Prostate gland (tissue), 2 donors: ENCODE measurements around the gene P2RY8. TPM values are rescaled to one million over a fixed set of nuclear protein-coding genes. Genes with fewer than 3 reads are reported as not detected.
"Not testable (repeated sequence)": the region's sequence is repeated elsewhere in the genome, so short reads cannot be mapped to it uniquely, and the experiment has no call there.

Experiments used
- DNase-seq: peaks from one replicate; pipeline ENCODE4 v3.0.0-alpha.2; 2019; ENCODE audit warnings: low spot score
- H3K27ac ChIP-seq, 2 donors: fragments of 200-600 bp; sonication (generic); 2 replicates each; pipeline ENCODE4 v1.5.1; 2017 to 2019
- H3K27me3 ChIP-seq: fragments of 200-600 bp; sonication (generic); replicated peaks from 2 replicates; pipeline ENCODE4 v1.5.1; 2019; ENCODE audit not compliant: insufficient read depth
- H3K36me3 ChIP-seq, 2 donors: fragments of 200-600 bp; sonication (generic); 1 replicate in 1 of 2; 2 replicates in 1 of 2; pipeline versions ENCODE4 v1.5.1 to v1.8.1; 2017 to 2019
- H3K4me1 ChIP-seq: fragments of 200-600 bp; sonication (generic); replicated peaks from 2 replicates; pipeline ENCODE4 v1.5.1; 2019
- H3K4me3 ChIP-seq, 2 donors: fragments of 200-600 bp; sonication (generic); 2 replicates each; pipeline ENCODE4 v1.5.1; 2017 to 2019
- H3K9me3 ChIP-seq: fragments of 200-600 bp; sonication (generic); 2 replicates; pipeline ENCODE4 v1.5.1; 2017
- CTCF ChIP-seq, 4 experiments: fragments of 200-600 bp in 2 of 4; fragments of 450-650 bp in 2 of 4; sonication (generic) in 2 of 4; IDR thresholded peaks; 1 replicate in 3 of 4; 2 replicates in 1 of 4; pipeline ENCODE4 v1.5.1; 2016 to 2019; ENCODE audit warnings: antibody characterized with exemption in 4 of 4, mild to moderate bottlenecking in 2 of 4, moderate library complexity in 2 of 4
- POLR2A ChIP-seq: fragments of 450-650 bp; IDR thresholded peaks from one replicate; pipeline ENCODE4 v1.6.1; 2016; ENCODE audit warnings: antibody characterized with exemption, mild to moderate bottlenecking
- POLR2AphosphoS5 ChIP-seq: sonication (generic); formaldehyde crosslinking; IDR thresholded peaks from one replicate; pipeline ENCODE4 v1.6.1; 2017; ENCODE audit warnings: antibody characterized with exemption
- WGBS: methylation state at CpG from one replicate; pipeline ENCODE4 v1.1.5; 2018; 5-methylcytosine and 5-hydroxymethylcytosine counted together
- intact Hi-C: fragments of 100-400 bp; cut with DNase I; formaldehyde crosslinking; loops from one replicate; pipeline ENCODE4 v1.14.2; 2022
- total RNA-seq, 2 donors: library from RNA; depleted of rRNA; stranded (reverse); fragments of >200 nt; gene quantifications; one replicate each; pipeline ENCODE4 v1.1.0, GENCODE V29; 2016

P2RY8 gene
- total RNA-seq, 2 donors from 2014 or later, result 0.59 to 1.8 TPM

DNA sequence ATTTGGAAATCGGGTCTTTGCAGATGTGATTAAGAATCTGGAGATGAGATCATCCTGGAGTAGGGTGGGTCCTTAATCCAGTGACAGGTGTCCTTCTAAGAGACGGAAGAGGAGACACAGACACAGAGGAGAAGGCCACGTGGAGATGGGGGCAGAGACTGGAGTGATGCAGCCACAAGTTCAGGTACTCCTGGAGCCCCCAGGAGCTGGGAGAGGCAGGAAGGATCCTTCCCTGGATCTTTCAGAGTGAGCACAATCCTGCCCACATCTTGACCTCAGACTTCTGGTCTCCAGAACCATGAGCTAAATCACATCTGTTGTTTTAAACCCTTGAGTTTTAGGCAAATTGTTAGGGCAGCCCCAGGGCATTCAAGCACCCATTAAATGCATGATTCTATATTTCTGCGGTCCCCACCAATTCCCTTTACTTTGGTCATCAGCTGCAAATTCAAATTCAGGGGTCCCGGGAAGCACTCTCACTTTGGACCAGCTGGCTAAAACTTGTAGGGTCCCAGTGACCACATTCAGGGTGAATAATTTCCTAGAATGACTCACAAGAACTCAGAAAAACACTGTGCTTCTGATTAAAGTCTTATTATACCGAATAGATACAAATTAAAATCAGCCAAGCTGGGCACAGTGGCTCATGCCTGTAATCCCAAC lies 41.7 kb upstream of the P2RY8 start:
- Histone ChIP-seq H3K9me3 (no peaks in the 10 kb centered on the region), H3K36me3 (no peaks in the 10 kb centered on the region), H3K4me1 (no peaks in the 10 kb centered on the region), H3K27me3 (no peaks in the 10 kb centered on the region), H3K27ac (no peak overlapping the region), H3K4me3 (no peak overlapping the region)
- 59% methylated on average over 6 of the region's 6 CpGs for WGBS
- intact Hi-C loops, result no loop called here
- DNase-seq, result no peak
- TF ChIP-seq POLR2AphosphoS5 (no peak), POLR2A (no peak), CTCF (IDR thresholded peaks at IDR 0.05) (no peak)

- no peaks in the 10 kb centered on the region for H3K4me1 ChIP-seq
- H3K4me3 ChIP-seq, result no peak overlapping the region
- intact Hi-C loops, result no loop called here
- no peak for DNase-seq
- WGBS, result 62% methylated on average over 2 of the region's 2 CpGs
- no peak for TF ChIP-seq POLR2A
- no peak for TF ChIP-seq POLR2AphosphoS5
- no peak for TF ChIP-seq CTCF (IDR thresholded peaks at IDR 0.05)
- no peaks in the 10 kb centered on the region for H3K27me3 ChIP-seq
- H3K36me3 ChIP-seq, result no peaks in the 10 kb centered on the region
- no peaks in the 10 kb centered on the region for H3K9me3 ChIP-seq
- no peak overlapping the region for H3K27ac ChIP-seq
These were observed 40.9 kb upstream of the P2RY8 start for GRCh38 chrX:1577845-1578244.

DNA sequence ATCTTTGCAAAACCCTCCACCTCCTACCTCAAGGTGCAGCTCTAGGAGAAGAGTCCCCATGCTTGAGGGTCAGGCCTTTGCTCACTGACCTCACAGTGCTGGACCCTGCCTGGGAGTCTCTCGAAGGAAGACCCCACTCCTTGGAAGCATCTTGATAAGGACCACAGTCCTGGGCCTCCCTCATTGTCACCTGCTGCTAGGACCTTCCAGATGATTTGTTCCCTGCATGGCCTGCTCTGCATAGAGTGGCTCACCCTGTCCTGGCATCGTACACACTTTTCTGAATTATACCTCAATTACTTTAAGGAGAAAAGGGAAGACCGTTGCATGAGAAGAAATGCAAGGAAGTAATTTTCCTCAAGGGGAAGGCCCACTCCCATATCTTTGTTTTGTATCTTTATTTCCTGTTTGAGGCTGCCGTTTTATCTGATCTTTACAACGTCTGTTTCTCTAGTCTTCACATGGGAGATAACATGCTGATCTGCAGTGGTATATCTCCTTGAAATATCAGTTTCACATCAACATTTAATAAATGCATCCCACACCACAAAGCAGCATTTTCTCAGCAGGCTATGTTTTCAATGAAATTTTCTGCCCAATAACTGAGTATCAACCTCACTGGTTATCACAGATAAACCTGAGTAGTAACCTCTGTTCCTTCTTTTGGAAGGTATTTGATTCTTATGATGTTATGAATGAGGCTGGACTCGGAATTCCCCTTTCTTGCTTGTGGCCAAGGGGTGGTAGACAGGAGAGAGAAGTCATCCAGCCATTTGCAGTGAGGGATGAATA lies 39.4 kb upstream of the P2RY8 start:
- H3K4me1 ChIP-seq, result no peaks in the 10 kb centered on the region
- no peaks in the 10 kb centered on the region for H3K9me3 ChIP-seq
- 61% methylated on average over 6 of the region's 6 CpGs for WGBS
- intact Hi-C loops, result no loop called here
- H3K36me3 ChIP-seq, result no peaks in the 10 kb centered on the region
- no peaks in the 10 kb centered on the region for H3K27me3 ChIP-seq
- H3K4me3 ChIP-seq, result no peak overlapping the region
- no peak overlapping the region for H3K27ac ChIP-seq
- DNase-seq, result no peak
- TF ChIP-seq POLR2AphosphoS5 (no peak), POLR2A (no peak), CTCF (IDR thresholded peaks at IDR 0.05) (no peak)

DNA sequence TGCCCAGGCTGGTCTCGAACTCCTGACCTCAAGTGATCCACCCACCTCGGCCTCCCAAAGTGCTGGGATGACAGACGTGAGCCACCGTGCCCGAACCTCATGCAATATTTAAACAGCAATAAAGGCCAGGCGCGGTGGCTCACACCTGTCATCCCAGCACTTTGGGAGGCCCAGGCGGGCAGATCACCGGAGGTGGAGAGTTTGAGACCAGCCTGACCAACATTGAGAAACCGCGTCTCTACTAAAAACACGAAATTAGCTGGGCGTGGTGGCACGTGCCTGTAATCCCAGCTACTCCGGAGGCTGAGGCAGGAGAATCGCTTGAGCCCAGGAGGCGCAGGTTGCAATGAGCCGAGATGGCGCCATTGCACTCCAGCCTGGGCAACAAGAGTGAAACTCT lies 37.2 kb upstream of the P2RY8 start:
- intact Hi-C loops, DNase-seq, H3K36me3 ChIP-seq, H3K9me3 ChIP-seq, H3K27ac ChIP-seq, H3K4me1 ChIP-seq, H3K4me3 ChIP-seq, H3K27me3 ChIP-seq: not testable (repeated sequence)
- 90% methylated on average over 19 of the region's 19 CpGs for WGBS

GRCh38 chrX:1564750-1565683 lies 28.0 kb upstream of the P2RY8 start:
- Histone ChIP-seq H3K9me3 (no peaks in the 10 kb centered on the region), H3K27ac (no peak overlapping the region), H3K27me3 (no peaks in the 10 kb centered on the region), H3K4me1 (no peaks in the 10 kb centered on the region), H3K4me3 (no peak overlapping the region), H3K36me3 (no peaks in the 10 kb centered on the region)
- no peak for DNase-seq
- TF ChIP-seq POLR2A, result no peak
- no peak for TF ChIP-seq POLR2AphosphoS5
- no peak for TF ChIP-seq CTCF (IDR thresholded peaks at IDR 0.05)
- 12% methylated on average over 10 of the region's 10 CpGs for WGBS
- intact Hi-C loops, result no loop called here

DNA sequence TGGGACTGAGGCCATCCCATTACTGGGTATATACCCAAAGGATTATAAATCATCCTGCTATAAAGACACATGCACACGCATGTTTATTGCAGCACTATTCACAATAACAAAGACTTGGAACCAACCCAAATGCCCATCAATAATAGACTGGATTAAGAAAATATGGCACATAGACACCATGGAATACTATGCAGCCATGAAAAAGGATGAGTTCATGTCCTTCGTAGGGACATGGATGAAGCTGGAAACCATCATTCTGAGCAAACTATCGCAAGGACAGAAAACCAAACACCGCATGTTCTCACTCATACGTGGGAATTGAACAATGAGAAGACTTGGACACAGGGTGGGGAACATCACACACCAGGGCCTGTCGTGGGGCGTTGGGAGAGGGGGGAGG lies 27.1 kb upstream of the P2RY8 start:
- H3K4me3 ChIP-seq, H3K4me1 ChIP-seq, intact Hi-C loops, H3K36me3 ChIP-seq, H3K27me3 ChIP-seq, H3K27ac ChIP-seq, DNase-seq, H3K9me3 ChIP-seq: not testable (repeated sequence)
- WGBS, result 79% methylated on average over 7 of the region's 7 CpGs
